Retina (tissue), 1 donor: ENCODE measurements around the gene BTBD10.
"Not testable (repeated sequence)": the region's sequence is repeated elsewhere in the genome, so short reads cannot be mapped to it uniquely, and the experiment has no call there.

Source experiments
- DNase-seq: peaks from one replicate; pipeline ENCODE4 v3.0.0-alpha.2; 2016

Gene BTBD10

DNA sequence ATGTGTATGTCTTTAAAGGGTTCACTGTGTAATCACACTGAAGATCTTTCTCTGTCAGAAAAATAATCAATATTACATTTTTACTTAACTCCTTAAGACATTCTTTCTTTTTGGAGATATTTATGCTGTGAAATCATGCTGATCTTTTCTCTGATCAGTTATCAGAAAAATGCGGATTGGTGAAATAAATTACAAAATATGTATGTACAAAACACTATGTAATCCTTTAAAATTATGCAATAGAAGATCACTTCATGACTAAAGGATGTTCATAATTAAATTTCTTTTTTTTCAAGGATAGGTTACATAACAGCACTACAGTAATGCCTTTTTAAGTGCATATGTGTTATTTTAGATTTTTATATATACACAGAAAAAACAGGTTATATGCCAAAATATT, 24.7 kb downstream of the BTBD10 start:
- no peak for DNase-seq

DNA sequence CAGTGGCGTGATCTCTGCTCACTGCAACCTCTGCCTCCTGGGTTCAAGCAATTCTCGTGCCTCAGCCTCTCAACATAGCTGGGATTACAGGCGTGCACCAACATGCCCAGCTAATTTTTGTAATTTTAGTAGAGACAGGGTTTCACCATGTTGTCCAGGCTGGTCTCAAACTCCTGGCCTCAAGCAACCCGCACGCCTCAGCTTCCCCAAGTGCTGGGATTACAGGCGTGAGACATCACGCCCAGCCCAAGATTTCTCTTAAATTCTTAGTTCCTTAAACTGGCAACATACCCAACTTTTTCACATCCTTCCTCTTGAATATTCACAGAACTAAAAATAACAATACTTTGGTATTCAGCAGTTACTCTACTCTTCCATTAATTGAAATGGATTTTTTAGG, 26.2 kb downstream of the BTBD10 start:
- not testable (repeated sequence) for DNase-seq

DNA sequence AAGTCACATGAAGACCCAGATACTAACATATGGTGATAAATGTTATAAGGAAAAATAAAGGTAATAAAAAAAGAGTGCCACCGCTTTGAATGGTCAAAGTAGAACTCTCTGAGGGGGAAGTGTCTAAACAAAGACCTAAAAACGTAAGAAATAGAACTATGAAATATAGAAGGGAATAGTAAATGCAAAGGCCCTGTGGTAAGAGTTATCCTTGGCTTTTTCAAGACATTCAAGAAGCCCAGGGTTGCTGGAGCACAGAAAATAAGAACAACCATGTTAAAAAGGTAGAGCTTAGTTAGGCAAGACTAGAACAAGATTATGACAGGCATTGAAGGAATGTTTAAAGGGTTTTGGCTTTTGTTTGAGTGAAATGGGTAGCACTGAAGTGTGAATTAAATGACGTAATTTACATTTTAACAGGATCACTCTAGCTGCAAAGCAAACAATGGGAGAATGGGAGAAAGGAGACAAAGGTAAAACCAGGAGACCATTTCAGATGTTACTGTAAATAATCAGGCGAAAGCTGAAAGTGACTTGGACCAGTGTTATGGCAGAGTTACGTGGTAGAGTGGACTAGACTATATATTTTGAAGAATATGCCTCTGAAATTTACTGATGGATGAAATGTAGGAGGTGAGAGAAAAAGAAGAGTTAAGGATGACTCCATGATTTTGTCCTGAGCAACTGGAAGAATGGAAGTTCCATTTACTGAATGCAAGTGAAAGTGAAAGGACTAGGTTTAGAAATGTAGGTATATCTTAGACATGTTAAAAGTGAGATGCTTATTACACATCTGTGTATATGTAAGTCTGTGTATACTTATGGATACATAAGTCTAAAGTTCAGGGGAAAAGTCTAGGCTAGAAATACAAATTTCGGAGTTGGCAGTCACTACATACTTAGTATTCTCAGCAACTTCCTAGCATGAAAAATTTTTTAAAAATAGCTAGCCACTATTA, 28.5 kb downstream of the BTBD10 start:
- DNase-seq: no peak

DNA sequence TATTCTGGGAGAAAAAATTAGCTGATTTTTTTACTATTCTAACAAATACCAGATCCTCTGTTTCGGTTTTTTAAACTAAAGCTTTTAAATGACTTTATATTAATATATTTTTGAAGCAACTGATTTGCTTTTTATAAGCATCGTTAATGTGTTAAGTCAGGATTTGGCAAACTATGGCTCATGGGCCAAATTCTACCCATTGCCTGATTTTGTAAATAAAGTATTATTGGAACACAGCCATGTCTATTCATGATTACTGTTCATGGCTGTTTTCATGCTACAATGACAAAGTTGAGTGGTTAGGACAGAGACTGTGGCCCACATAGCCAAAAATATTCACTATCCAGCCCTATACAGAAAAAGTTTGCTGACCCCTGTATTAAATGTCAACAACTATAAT, 29.6 kb downstream of the BTBD10 start:
- no peak for DNase-seq

DNA sequence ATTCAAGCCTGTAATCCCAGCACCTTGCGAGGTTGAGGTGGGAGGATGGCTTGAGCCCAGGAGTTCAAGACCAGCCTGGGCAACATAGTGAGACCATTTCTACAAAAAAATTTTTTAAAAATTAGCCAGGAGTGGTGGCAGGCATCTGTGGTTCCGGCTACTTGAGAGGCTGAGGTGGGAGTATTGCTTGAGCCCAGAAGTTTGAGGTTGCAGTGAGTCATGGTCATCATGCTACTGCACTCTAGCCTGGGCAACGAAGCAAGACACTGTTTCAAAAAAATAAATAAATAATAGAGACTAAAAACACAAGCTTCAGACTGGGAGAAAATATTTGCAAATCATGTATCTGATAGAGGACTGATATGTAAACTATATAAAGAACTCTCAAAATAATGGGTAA, 33.2 kb downstream of the BTBD10 start:
- DNase-seq: no peak

DNA sequence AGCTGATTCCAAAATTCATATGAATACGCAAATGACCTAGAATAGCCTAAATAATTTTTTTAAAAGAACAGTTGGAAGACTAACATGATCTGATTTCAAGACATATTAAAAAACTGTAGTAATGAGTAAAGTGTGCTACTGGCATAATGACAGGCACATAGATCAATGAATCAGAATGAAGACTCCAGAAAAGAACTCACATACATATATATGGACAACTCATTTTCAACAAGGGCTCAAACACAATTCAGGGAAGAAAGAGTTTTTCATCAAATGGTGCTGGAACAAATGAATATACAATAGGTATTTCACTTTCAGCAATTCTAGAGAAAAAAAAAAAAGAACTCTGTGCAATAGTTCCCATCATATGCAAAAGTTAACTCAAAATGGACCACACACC, 33.7 kb downstream of the BTBD10 start:
- DNase-seq: no peak

DNA sequence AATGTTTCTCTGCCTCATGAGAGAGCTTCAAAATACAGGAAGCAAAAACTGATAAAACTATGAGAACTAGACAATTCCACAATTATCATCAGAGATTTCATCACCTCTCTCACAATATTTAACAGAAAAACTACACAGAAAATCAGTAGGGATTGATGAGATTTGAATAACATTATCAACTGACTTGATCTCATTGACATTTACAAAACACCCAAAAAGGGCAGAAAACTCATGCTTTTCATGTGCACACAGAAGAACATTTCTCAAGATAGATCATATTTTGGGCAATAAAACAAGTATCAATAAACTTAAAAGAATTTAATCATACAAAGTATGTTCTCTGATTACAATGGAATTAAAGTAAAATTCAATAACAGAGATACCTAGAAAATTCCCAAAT, 35.6 kb downstream of the BTBD10 start:
- DNase-seq: no peak

DNA sequence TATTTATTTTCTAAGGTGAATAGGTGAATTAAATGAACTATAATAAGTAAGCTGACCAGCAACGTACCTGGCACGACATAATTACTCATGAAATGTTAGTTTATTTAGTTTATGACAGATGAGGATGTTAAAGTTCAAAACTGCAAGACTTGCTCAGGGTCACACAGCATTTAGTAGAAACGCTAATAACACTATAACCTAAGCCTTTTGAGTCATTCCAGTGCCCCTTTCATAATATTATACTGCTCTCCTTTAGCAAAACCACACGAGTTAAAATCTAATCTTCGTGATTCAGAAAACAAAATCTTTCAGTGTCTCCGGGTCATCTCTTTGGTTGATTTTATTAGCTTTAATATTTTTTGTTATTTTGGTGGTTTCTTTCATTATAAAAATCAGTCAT, 39.6 kb downstream of the BTBD10 start:
- DNase-seq: no peak

DNA sequence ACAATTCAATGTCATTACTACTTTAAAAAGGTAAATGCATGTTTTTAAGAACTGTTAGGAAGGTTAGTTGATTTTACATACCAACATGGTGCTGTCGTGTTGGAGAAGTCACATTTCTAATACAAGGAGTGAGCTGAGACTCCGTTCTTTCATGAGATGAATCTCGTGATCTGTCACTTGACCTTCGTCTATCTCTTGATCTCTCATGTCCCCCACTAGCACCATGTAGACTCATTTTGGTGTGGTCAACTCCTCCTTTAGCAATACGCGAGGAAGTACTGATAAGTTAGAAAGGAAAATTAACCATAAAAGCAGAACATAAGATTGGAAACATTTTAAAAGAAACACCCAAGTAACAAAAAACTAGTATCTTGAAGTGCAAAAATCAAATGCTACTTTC, 41.5 kb downstream of the BTBD10 start:
- DNase-seq: no peak

DNA sequence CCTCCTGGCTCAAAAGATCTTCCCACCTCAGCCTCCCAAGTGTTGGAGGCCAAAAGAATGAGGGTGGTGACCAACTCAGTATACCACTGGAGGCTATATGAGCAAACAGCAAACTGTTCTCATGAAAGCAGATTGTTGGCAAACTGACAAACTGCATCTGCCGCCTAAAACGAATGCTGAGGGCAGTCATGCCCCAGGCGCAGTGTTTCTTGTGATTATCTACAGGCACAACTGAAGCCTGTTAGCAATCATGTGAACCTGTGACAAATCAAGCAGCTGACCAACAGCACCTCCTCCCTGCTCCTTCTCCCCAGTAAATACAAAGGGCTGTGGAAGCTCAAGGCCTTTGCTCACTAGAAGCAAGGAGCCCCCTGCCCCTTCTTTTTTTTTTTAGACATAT, 47.8 kb downstream of the BTBD10 start:
- no peak for DNase-seq

DNA sequence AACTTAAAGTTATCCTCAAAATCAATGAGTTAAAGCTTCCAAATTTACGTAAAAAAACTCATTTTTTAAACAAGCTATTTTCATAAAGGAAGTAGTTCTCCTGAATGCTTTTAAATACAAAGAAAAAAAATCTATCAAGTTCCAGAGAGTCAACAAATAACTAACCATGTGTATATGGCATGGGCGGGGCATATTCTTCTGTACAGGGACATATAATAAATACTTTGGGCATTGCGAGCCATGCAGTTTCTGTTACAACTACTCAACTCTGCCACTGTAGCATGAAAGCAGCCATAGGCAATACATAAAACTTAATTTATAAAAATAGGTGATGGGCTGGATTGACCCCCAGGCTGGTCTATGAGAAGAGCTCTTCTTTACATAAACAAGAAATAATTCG, 57.8 kb downstream of the BTBD10 start:
- no peak for DNase-seq

DNA sequence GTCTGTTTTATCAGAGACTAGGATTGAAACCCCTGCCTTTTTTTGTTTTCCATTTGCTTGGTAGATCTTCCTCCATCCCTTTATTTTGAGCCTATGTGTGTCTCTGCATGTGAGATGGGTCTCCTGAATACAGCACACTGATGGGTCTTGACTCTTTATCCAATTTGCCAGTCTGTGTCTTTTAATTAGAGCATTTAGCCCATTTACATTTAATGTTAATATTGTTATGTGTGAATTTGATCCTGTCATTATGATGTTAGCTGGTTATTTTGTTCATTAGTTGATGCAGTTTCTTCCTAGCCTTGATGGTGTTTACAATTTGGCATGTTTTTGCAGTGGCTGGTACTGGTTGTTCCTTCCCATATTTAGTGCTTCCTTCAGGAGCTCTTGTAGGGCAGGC, 64.7 kb downstream of the BTBD10 start:
- not testable (repeated sequence) for DNase-seq

DNA sequence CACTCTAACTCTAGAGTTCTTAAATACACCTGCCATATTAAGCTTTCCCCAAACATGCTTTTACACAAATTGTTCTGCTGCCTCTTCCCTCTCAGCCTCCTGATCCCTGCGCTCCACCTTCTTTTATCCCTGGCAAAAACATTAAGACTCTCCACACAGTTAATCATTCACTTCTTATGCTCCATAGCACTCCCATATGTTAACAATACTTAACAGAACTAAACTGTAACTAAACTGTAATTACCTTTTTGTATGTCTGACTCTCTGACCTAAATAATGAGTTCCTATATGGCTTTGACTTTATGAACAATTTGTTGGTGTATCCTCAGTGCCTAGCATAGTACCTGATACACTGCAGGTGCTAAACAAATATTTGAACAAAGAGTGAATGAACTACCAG, 71.8 kb downstream of the BTBD10 start:
- DNase-seq: no peak

DNA sequence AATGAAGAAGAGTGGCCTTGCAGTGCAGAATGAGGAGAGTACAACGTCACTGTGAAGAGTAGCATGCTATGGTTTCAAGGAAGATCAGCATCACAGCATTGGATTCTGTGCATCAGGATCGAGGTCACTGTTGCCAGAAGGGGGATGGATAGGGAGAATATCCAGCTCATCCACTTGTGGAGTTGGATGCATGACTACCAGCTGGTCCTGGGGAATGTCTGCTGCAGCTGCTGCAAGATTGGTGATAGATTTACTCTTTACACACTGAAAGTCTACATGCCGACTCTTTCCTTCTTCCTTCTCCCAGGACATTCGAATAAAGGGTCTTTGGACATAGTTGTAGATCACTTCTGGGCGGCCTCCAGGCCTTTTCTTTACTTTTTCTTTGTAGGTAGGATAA, 74.3 kb downstream of the BTBD10 start:
- DNase-seq: no peak

DNA sequence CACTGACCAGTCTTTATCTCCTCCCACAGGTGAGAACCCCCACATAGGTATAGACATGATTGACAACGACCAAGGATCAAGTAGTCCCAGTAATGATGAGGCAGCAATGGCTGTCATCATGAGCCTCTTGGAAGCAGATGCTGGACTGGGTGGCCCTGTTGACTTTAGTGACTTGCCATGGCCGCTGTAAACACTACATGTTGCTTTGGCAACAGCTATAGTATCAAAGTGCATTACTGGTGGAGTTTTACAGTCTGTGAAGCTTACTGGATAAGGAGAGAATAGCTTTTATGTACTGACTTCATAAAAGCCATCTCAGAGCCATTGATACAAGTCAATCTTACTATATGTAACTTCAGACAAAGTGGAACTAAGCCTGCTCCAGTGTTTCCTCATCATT, 76.5 kb downstream of the BTBD10 start:
- no peak for DNase-seq

DNA sequence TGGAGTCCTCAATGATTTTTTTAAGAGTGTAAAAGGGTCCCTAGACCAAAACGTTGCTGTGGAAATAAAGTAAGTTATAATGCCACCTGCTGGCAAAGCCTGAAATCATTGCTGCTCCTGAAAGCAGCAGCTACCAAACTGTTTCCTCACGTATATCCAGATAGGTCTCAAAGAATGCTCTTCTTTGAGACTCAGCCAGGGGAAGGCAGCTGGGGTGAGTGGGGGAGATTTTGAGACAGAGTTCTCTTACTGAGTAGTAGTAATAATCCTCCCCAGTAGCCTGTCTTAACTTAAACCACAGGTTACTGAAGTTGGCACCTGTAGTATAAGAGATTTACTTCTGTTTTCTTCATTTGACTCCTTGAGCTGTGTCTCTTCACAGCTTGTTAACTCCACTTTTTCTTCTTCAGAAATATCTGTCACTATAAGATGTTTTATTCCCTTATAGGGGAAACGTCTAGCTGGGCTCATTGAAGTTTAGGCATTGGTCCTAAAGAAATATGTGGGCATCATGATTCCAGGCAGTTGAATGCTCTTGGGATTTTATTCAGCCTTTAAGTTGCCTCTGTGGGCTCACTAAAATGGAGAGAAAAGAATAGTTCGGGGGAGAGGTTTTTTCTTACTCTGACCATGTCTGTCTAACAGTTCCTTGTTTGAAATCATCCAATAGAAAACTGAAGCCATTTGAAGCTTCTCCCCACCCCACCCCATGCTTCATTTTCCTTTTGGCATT, 77.9 kb downstream of the BTBD10 start:
- peak; percentile 30 for DNase-seq

DNA sequence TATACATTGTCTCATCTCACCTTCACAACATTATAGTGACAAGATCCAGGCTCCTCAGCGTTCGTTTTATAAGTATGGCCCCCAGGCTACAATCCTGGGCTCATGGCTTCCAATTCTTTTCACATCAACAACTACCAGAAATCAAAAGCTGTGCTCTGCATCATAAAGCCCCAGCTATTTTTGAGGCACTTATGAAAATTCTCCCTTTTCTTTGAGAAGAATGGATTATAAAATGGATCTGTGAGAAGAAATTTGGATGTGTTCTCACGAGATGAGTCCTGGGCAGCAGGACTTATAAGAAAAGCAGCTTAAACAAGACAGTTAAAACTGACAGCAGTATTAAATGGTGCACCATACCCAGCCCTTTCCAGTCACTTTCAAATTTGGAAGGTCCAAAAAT, 80.3 kb downstream of the BTBD10 start:
- no peak for DNase-seq

DNA sequence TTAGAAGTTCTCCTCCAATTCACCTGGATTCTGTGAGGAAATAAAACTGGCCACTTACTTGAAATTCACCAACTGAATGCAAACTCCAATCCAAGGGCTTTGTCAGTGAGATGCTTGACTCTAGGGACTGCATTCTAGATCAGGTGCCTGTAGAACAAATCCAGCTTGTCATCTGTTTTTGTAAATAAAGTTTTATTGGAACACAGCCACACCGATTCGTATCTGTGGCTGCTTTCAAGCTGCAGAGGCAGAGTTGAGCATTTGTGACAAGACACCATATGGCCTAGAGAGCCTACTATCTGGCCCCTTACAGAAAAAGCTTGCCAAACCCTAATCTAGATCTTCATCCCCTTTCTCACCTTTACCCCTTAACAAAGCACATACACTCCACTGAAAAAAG, 82.3 kb downstream of the BTBD10 start:
- DNase-seq: no peak

DNA sequence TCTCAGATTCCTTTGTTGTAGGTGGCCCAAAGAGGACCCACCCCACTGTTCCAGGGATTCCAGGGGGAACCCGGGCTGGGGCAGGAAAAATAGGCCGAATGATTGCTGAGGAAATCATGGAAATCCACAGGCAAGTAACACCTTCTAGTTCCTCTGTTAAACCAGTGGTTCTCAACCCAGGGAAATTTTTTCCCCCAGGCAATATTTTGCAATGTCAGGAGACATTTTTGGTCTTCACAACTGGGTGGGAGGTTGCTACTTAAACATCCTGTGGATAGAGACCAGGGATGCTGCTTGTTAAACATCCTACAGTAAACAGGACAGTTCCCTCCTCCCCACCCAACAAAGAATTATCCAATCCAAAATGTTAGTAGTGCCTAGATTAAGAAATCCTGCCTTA, 84.7 kb downstream of the BTBD10 start:
- DNase-seq: no peak

DNA sequence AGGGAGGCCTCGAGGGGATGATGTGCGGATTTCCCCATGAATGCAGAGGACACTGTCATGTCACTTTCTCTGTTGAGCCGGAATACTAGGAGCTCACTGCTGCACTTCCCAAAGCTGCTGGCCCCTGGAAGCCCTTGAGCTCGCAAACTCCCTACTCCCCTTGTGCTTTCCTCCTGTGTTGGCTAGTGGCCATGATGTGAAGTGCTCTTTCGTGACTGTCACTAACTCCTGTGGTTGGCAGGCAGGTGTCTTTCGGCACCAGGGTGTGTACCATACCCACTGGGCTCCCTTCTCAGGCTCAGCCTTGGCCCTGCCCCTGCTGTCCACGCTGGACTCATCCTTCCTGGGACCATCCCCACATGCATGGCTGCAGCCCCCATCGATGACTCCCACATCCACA, 86.2 kb downstream of the BTBD10 start:
- DNase-seq: no peak

DNA sequence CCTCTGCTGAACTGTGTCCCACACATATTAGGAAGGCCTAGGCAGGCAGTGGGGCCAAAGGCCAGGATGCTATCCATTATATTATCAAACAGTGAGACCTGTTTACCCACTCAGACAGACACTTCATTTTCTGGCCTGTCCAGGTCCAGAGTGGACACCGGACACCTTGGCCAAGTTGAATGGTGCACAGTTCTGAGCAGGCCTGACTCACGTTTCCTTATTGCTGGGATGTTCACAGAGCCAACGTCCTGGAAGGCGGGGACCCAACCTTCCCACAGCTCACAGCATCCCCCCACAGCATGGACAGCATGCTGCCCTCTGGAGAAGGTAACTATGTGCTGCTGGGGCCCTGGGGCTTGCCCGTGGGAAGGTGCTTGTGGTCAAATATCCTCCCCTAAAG, 86.6 kb downstream of the BTBD10 start:
- no peak for DNase-seq

DNA sequence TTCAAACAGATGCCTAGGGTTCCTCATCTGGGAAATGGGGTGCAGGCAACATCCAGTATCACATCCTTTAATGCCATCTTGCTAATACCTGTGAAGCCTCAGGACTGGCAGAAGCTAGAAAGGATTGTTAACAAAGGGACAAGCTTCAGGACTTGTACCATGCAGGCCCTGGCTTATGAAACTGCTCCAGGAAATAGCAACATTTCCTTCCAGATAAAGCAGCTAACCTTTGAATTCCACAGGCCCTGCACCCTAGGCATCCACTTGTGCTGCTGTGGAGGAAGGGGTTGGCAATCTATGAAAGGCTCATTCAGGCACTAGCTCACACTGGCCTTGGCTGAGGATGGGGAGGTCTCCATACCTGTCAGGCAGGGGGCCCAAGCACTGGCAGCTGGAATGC, 87.2 kb downstream of the BTBD10 start:
- DNase-seq: no peak

DNA sequence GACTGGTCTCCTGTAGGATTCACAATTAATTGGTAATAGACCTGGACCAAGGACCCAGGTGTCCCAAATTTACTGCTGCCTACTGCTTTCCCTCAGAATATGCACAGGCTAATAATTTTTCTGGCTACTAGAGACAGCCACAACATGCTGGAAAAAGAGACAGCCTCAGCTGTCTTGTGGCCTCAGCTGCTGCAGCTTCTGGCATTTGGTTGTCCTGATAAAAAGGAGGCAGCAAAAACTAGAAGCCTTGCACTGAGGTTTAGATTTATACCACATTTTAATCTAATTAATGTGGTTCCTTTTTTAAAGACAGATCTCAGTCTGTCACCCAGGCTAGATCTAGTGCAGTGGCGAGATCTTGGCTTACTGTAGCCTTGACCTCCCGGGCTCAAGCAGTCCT, 89.8 kb downstream of the BTBD10 start:
- no peak for DNase-seq

DNA sequence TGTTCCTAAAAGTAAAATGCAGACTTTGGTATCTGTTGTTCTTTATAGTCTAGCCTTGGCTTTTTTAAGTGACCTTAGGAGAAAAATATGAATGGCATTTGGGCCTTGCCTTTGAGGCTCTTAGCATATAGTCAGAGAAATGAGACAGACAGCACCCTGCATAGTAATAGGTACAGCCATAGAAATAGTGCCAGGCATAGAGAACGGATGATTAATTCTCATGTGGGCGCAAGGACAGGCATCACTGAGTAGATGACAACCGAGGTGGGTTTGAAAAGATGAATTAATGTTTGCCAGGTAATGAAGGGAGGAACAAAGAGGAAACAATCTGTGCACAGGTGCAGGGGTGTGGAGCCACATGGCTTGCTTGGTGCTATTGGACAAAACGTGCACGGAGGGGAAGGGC, 95.0 kb downstream of the BTBD10 start:
- no peak for DNase-seq
